RPMI7951 (cell line): ENCODE results near the gene METTL25B. TPM values are rescaled to one million over a fixed set of nuclear protein-coding genes. Genes with fewer than 3 reads are reported as not detected.

Source experiments
- DNase-seq: peaks from one replicate; pipeline ENCODE4 v3.0.0-alpha.2; 2012; ENCODE audit warnings: low read depth
- total RNA-seq: library from RNA; depleted of rRNA; stranded (reverse); fragments of >200 nt; shearing (Covaris generic); gene quantifications from 2 replicates; pipeline ENCODE4 v1.2.3, GENCODE V29; 2014; rRNA removed

METTL25B gene
- total RNA-seq: 6.4 and 6.9 TPM in 2 replicates

DNA sequence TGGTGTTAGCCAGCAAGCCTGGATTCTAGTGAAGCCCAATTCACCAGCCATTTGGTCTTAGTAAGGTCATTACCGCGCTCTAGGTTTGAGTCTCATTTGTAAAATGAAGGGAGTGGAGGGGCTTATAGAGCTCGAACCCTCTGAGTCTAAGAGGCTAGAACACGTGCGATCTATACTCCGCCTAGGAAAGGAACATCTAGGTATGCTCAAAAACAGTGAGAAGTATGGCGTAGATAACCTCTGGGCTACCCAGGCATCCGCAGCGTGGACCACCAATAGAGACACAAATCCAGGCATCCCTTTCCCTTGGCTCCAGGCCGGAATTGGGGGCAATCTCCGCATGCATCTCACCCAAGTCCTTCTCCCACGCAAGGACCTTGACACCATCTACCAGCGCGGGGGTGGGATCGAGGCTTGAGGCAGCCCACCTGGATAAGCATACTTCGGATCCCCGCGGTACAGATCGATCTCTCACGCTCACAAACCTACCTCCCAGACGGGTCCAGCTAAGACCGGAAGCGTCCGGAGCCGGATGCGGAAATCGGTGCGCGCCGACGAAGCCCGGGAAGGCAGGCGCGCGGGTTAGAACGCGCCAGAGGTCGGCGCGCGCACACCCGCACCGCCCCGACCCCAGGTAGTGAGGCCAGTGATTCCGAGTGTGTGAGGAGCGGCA lies at the start of gene METTL25B:
TSS of gene METTL25B (plus strand) at position 544 of the 673 bp plus-strand sequence. CDS start 636 bp downstream, outside the sequence.
- peak; percentile 72 for DNase-seq

DNA sequence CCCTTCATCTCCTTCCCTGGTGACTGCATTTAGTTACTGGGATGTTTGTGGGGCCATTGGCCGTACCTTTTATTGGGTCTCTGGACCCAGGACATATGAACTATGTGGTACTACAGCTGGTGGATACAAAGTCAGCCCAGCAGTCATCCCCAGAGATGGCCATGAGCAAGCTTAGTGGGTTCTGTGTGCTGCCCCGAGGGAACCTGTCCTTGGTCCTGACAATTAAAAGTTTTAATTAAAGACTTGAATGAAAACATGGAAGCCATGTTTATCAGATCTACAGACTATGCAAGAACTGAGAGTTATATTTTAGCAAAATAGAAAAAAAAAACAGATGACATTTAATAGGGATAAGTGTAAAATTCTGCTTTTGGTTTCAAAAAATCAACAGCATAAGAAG lies 48.2 kb upstream of the METTL25B start:
- no peak for DNase-seq

DNA sequence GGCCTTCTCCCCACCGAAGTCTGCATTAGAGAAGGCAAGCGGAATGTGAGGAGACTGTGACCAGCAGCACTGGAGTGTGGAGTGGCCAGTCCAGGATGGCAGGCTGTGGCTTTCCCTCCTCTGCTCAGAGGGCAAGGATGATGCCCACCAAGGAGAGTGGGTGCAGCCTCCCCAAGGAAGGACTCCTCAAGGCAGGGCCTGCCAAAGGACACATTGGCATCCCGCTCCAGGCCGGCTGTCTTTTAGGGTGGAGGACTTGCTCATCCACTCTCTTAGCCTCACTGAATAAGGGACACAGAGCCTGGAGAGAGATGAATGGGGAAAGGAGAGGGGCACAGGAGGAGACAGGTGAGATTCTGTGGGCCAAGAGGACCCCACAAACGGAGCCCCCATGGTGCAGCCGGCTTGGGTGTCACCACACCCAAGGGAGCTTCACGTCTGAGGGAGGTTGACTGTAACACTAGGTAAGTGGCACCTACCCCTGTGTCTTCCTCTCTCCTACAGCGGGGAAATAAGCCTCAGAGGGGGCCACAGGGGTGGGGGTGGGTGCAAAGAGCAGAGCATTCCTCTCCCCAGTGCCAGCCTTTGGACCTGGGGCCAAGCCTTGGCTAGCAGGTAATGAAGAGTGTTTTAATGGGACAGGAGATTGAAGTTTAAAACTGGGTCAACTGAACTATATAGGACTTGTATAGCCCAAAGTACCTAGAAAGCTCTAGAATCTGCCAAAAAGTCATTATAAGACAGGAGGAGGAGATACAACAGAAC lies 46.9 kb upstream of the METTL25B start:
- no peak for DNase-seq

DNA sequence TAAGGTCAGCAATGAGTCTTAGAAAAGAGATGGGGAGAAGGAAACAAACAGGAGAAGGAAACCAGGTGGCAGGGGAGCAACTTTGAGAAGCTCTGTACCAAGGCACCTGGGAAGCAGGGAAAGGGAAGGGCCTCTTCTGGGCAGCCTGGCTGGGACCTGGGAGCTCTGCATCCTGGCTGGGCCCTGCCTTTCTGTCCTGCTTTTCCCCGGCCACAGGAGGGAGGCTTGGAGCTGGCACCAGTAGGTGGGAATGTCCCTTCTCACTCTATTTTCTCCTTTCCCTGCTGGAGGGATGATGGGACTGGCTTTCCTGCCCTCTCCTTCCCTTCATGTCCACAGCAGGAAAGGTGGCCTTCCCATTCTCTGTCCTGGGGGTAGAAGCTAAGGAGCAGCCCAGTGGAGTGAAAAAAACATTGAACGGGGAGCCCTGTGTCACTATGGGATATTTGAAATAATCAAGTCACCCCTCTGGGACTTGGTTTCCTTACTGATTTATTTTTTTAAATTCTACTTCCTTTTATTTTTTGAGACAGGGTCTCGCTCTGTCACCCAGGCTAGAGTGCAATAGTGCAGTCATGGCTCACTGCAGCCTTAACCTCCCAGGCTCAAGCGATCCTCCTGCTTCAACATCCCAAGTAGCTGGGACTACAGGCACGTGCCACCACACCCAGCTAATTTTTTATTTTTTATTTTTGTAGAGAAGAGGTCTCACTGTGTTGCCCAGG lies 45.9 kb upstream of the METTL25B start:
- DNase-seq: no peak

DNA sequence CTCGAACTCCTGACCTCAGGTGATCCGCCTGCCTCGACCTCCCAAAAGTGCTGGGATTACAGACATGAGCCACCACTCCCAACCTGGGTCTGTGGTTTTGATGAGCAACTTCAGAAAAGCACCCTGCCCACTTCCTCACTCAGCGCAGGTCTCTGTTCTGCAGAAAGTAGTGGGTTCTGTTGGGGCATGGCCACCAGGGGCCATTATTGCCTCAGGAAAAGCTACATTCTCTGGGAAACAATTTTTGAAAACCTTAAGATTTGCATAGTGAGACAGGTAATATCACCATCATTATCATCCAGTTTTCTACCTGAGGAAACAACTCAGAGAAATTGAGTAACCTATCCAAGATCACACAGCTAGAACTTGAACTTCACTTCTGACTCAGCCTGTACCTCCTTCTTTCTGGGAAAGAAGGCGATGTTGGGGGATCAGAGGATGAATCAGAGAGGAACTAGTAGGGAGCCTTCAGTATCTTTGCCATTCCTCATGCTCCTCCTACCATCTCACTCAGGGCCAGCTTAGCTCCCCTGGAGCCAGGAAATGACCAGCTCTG lies 44.0 kb upstream of the METTL25B start:
- no peak for DNase-seq

DNA sequence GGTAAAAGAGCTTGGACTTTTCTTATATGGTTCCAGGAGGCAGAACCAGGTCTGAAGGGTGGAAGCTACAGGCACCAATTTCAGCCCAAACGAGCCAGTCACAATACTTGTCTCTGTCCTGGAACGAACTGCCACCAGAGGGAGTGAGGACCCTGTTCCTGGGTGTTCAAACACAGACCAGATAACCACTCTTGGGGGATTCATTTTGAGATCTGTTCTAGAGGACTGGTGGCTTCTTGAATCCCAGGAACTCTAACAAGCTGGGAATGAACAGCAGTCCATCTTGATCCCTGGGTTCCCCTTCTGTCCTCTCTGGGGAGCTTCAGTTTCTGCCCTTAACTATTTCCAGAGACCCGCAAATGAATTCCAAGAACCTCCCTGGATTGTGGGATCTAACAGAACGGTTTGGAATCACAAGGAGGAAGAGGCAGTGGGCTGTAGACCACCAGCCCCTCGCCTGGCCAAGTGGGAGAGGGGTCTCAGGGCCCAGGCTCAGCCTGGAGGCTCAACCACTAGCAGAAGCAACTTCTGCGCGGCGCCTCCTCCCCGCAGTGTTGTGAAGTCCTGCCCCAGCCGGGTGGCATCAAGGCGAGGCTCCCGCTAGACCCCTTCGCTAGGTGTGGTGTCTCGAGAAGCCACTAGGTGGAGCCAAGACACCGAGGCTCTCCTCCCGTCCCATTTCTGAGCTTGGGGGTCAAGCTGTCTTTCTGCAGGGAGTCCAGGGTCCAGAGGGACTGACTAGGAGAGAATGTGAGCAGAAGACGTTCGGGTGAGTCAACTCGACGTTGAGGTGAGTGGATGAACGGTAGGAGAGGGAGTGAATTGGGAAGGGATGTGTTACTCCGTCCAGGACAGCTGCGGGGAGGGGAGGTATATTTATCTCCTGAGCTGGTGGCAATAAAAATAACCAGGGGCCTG lies 39.0 kb upstream of the METTL25B start:
- peak; percentile 78 for DNase-seq

DNA sequence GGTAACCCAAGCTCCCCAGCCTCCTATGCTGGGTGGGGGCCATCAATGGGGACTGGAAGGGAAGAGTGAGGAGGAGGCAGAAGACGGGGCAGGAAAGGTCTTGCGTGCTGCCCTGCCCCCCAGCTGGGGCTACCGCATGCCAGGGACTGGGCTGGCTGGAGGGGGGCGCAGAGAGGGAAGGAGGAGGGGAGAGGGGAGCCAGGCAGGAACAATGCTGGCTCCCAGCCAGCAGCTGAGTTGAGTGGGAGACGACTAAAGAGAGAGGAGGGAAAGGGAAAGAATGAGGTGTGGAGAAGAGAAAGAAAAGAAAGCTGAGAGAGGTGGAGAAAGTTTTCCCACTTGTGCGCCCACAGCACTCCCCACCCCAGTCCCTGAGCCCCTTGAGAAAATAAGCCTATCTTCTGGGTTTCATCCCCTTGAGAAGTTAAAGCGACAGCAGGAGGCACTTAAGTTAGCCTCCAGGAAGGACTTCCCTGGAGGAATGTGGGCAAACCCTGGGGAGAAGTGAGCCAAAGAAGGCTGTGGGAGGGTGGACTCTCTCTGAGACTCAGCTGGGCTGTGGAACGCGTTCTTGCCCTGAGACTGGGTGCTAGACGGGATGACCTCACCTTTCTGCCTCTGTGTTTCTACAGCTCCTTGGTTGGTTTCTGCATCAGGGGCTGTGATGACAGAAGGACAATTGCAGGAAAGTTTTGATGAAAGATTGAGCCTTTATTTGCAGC lies 38.2 kb upstream of the METTL25B start:
- no peak for DNase-seq

DNA sequence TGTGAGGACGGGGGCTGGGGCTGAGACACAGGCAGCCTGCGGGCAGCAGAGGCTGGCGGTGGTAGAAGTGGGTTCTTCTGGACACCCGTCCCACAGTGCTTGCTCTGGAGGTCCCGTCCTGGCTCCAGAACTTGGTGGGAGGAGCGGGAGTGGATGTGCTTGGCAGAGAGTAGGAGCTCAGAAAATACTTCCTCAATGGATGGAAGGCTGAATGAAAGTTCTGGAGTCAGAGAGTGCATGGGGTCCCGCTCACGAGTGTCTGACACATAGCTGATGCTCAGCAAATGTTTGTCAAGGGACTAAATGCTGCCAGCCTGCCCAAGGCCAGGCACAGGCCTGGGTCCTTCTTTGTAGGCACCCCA lies 37.6 kb upstream of the METTL25B start:
- DNase-seq: no peak

DNA sequence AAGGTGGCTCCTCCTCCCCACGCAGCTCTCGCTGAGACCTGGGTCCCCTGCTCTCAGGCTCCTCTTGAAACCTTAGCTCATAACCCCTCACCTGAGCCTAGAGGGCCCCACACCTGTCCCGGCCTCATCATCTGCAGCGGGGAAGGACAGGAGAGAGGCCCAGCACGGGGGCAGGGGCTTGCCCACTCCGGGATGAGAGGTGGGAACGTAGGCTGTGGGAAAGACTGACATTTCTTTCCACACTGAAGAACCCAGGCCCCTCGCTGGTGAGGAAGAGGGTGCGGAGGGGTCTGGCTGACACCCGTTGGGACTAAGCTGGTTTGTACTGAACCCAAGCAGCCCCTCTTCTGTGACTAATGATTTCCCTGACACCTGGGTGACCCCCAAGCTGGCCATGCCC lies 37.1 kb upstream of the METTL25B start:
- DNase-seq: no peak

DNA sequence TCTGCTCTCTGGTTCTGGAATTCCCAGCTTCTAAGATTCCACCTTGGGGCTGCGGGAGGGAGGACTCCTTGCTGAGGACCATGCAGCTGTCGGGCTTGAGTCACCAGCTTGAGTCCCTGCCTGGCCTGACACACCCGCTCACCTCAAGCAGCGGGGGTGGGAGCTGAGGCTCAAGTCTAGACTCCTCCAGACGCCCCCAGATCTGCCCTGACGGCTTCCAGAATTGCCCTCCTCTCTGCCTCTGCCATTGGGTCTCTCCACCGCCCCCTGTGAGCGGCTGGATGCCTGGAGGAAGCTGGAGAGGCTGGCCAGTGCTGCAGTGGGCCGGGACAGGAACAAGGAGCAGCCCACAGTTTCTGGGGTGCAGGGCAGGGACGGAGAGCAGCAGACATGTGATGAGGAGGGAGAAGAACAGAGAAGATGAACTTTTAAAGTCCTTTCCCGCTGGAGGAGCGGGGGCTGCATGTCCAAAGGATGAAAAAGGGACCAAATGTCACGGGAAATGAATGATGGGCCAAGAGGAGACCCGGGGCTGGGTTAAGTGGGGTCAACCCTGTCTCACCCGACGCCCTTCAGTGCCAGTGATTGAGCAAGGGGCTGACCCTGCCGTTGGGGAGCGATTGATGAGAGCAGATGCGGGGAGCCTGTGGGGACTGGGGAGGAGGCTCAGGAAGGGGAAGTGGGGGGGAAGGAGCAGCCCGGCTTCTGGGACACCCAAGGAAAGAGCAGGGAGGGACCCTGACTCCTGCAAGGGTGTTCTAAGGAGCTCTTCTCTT lies 36.4 kb upstream of the METTL25B start:
- DNase-seq: peak; percentile 61

DNA sequence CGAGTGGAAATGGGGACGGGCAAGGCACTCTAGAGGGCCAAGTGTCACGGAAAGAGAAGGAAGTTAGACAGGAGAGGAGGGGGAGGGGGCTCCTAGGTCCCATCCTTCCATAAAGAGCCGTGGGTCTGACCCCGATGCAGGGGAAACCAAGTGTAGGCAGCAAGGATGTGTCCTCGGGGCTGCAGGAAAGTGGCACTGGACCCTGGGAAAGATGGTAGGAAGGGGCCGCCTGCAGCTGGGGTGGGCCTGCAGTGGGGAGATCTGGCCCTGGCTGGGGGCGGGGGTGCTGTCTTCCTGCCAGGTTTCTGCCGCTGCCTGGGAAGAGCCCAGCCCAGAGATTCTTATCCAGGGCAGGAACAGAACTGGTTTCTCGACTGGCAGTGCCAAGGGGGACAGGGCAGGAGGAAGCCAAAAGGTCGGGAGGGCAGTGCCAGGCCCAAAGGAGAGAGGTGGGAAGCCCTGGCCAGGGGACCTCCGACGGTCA lies 35.8 kb upstream of the METTL25B start:
- DNase-seq: no peak

DNA sequence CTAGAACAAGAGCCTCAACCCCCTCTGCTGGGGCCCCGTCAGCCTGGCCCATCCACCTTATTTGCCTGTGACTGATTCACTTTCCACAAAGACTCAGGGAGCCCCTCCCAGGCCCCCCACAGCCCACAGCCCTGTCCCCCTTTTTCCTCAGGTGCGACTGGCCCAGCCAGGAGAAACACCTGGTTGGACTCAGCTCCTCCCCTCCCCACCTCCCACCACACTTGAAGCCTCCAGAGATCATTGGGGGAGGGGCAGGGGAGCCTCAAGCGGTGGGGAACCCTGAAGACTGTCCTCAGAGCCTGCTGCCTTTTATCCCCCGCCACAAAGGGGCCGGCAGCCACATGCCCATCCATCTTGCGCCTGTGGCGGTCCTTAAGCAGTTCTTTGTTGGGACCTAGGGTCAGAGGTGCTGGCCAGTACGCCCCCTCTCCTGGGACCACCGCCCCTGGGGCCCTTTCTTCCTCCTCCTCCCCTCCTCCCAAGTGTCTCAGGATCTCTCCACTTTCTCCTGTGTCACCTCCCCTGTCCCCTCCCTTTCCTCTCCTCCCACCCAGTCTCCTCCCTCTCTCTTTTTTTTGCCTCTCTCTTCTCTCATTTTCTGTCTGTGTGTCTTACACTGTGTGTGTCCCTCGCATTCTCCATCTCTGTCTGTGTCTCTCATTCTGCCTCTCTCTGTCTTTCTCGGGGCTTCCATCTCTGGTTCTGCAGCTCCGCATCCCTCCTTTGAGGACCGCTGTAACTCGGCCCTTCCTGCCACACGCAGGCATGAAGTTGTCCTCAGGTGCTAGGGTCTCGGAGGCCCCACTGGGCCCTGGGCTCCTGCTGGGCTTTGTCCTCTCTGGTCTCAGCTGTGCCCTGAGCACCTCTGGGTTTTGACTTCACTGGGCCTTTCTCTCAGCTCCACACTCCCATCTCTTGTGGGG lies 35.1 kb upstream of the METTL25B start:
- DNase-seq: no peak

DNA sequence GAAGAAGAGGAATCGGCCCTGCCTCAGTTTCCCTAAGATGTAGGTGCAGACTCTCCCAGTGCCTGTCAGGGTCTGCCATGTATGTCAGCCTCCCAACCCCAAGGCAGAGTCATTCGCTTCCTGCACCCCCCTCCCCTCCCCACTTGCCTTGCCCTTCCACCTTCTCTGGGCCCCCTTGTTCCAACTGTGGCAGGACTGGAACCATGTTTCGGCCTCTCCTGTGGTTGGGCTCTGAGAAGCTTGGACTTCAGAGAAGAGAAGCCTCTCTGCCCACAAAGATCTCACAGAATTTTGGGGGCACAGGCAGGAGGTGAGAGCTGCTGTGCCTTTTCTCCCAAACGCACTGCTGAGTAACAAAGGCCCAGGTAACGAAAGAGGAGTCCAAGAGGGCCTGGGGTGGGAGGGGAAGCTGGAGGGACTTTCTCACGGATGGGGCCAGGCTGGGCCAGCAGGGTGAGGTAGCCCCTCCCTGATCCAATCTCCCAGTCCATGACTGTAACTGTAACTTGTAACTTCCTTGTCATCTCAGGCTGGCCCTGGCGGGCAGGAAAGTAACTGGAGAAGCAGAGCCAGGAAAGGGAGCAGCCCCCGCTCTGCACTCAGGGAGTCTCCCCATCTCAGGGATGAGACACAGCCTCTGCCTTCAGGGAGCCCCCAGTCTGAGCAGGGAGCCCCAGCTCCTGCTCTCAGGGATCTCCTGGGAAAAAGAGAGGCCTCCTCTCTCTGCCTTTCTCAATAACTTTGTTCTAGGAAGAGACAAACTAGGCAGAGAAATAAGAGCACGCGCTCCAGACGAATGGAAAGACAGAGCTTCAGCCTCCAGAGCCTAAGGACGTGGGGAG lies 34.2 kb upstream of the METTL25B start:
- DNase-seq: no peak

DNA sequence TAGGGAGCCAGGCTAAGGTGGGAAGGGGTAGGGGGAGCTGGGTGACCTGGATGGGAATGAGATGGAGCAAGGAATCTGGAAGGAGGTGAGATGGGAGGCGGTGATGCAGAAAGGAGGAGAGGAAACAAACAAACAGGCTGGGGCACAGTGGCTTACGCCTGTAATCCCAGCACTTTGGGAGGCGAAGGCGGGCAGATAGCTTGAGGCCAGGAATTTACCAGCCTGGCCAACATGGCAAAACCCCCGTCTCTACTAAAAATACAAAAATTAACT lies 33.6 kb upstream of the METTL25B start:
- no peak for DNase-seq

DNA sequence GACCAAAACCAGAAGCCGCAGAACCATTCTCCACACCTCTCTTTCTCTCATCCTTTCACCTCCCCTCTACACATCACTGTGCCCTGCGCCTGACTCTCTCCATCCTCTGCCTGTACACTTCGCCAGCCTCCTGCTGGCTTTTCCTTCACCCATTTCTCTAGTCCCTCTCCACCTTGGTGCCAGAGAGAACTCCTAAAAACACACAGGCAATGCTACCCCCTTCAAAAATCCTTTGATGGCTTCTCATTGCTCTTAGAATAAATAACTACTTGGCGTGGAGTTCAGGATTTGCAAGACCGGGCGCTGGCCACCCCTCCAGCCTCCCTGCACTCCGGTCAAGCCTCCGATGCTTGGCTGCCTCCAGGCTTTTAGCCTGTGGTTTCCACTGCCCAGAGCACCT lies 31.5 kb upstream of the METTL25B start:
- no peak for DNase-seq

DNA sequence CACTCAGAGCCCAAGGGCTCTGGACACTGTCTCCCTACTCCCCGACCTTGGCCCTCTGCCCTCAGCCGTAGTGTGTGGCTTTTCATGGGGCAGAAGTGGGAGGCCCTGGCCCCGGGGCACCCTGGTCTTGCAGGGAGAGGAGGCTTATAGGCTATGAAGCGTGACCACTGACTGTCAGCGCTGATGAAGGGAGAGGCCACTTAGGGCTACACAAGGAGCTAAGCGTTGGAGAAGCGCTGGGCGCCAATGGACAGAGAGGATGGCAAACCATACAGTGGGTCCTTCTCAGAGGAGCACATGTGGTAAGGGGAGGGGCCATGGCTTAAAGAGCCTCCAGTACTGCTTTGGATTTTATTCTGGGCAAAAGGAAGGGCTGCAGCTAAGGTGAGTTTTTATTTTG lies 30.8 kb upstream of the METTL25B start:
- peak; percentile 56 for DNase-seq

DNA sequence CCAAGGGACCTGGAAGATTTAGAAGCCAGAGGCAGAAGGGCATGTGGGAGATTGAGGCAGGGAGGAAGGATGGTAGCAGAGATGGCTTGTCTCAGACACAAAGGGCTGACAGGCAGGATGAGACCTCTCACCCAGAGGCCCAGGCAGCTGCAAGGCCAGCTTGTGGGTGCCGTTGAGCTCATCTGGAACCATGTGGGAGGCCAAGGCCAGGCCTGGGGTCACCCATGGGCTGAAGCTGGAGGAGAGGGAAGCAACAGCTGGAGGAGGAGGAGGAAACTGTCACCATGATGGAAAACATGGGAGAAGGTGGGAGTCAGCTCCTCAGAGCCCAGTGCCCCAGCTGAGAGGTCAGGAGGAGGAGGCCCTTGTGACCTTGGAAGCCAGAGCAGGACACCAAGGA lies 29.3 kb upstream of the METTL25B start:
- DNase-seq: no peak
